GM21526 (cell line): ENCODE measurements around the gene MAPRE2.
"Not testable (repeated sequence)": the region's sequence is repeated elsewhere in the genome, so short reads cannot be mapped to it uniquely, and the experiment has no call there.

Experiments used
- ATAC-seq: cut with Tn5 transposase; IDR thresholded peaks from one replicate; pipeline ENCODE4 v1.9.1; 2021; ENCODE audit warnings: moderate library complexity; ENCODE audit not compliant: unreplicated experiment, low FRiP score

MAPRE2 gene

GRCh38 chr18:35138773-35139172, 97.6 kb downstream of the MAPRE2 start:
- ATAC-seq: no peak

- no peak for ATAC-seq
These were observed 98.3 kb downstream of the MAPRE2 start for GRCh38 chr18:35139517-35139916.

GRCh38 chr18:35141077-35141476, 99.9 kb downstream of the MAPRE2 start:
- no peak for ATAC-seq

GRCh38 chr18:35141567-35142274, 100.5 kb downstream of the MAPRE2 start:
- no peak for ATAC-seq

- ATAC-seq: no peak
These were observed 101.0 kb downstream of the MAPRE2 start for GRCh38 chr18:35142275-35142615.

- peak; percentile 73 for ATAC-seq
These were observed 102.7 kb downstream of the MAPRE2 start for GRCh38 chr18:35143622-35144596.

GRCh38 chr18:35144698-35145097, 103.5 kb downstream of the MAPRE2 start:
- no peak for ATAC-seq

- ATAC-seq: not testable (repeated sequence)
These were observed 109.0 kb downstream of the MAPRE2 start for GRCh38 chr18:35150195-35150594.

- peak; percentile 49 for ATAC-seq
These were observed 112.5 kb downstream of the MAPRE2 start for GRCh38 chr18:35153609-35154272.

GRCh38 chr18:35155398-35156117, 114.3 kb downstream of the MAPRE2 start:
- ATAC-seq: no peak

GRCh38 chr18:35157181-35157580, 116.0 kb downstream of the MAPRE2 start:
- ATAC-seq: peak; percentile 42

GRCh38 chr18:35158728-35159450, 117.7 kb downstream of the MAPRE2 start:
- ATAC-seq: no peak

- peak; percentile 46 for ATAC-seq
These were observed 118.6 kb downstream of the MAPRE2 start for GRCh38 chr18:35159782-35160181.

- ATAC-seq: no peak
These were observed 120.3 kb downstream of the MAPRE2 start for GRCh38 chr18:35161485-35161884.

- ATAC-seq: no peak
These were observed 120.7 kb downstream of the MAPRE2 start for GRCh38 chr18:35161934-35162333.

GRCh38 chr18:35163014-35163539, 121.9 kb downstream of the MAPRE2 start:
- ATAC-seq: no peak

GRCh38 chr18:35163721-35164120, 122.5 kb downstream of the MAPRE2 start:
- ATAC-seq: no peak

- ATAC-seq: no peak
These were observed 122.9 kb downstream of the MAPRE2 start for GRCh38 chr18:35164133-35164532.

- ATAC-seq: no peak
These were observed 126.1 kb downstream of the MAPRE2 start for GRCh38 chr18:35167332-35167731.

- ATAC-seq: no peak
These were observed 126.6 kb downstream of the MAPRE2 start for GRCh38 chr18:35167857-35168256.
